DND-41 (cell line): ENCODE data around the gene SLX4IP.

Experiments
- EZH2 ChIP-seq: IDR thresholded peaks from 3 replicates; pipeline ENCODE4 v1.6.1; 2012; ENCODE audit warnings: borderline replicate concordance, low read depth, mild to moderate bottlenecking, moderate library complexity, low read length, inconsistent platforms; ENCODE audit not compliant: severe bottlenecking
- TF ChIP-seq, protein P1 (sequence below): IDR thresholded peaks from 2 replicates; pipeline ENCODE4 v1.5.1; 2012; ENCODE audit warnings: borderline replicate concordance, low read length, moderate library complexity, mild to moderate bottlenecking; ENCODE audit not compliant: poor library complexity, severe bottlenecking; ENCODE audit errors: extremely low read depth

DNA sequence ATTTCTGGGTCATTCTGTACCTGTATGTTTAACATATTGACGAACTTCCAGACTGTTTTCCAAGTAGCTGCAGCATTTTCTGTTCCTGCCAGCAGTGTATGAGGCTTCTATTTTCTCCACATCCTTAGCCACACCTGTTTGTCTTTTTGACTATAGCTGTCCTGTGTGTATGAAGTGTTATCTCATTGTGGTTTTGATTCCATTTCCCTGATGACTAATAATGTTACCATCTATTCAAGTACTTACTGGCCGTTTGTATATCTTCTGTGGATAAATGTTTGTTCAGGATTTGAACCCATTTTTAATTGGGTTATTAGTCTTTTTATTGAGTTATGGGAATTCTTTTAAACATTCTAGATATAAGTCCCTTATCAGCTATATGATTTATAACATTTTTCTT lies 143.5 kb downstream of the SLX4IP start:
- TF ChIP-seq, protein P1, sequence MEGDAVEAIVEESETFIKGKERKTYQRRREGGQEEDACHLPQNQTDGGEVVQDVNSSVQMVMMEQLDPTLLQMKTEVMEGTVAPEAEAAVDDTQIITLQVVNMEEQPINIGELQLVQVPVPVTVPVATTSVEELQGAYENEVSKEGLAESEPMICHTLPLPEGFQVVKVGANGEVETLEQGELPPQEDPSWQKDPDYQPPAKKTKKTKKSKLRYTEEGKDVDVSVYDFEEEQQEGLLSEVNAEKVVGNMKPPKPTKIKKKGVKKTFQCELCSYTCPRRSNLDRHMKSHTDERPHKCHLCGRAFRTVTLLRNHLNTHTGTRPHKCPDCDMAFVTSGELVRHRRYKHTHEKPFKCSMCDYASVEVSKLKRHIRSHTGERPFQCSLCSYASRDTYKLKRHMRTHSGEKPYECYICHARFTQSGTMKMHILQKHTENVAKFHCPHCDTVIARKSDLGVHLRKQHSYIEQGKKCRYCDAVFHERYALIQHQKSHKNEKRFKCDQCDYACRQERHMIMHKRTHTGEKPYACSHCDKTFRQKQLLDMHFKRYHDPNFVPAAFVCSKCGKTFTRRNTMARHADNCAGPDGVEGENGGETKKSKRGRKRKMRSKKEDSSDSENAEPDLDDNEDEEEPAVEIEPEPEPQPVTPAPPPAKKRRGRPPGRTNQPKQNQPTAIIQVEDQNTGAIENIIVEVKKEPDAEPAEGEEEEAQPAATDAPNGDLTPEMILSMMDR: no peak
- TF ChIP-seq EZH2: no peak
